ENCODE results near the gene AGTRAP. TPM values are rescaled to one million over a fixed set of nuclear protein-coding genes. Genes with fewer than 3 reads are reported as not detected.

The AGTRAP gene
- 22.0 and 22.9 TPM in 2 replicates for polyA plus RNA-seq (2013)

GRCh38 chr1:11735854-11736745 lies at the start of gene AGTRAP:
Gene AGTRAP (plus strand): TSS chr1:11736136. CDS start chr1:11736209, 73 bp downstream.
- H3K27ac ChIP-seq (ENCODE audit: low read depth, low read length) = peak within 1 kb of the TSS; percentile 4
- H3K9me3 ChIP-seq (ENCODE audit: insufficient read depth, low read depth, low read length) = no peaks in the 10 kb centered on the region
- peak within 1 kb of the TSS; percentile 94 for H2AFZ ChIP-seq (ENCODE audit: insufficient read depth, low read length, poor library complexity)
- H3K9ac ChIP-seq (ENCODE audit: low read length) = peak within 1 kb of the TSS; percentile 54
- H2BK120ac ChIP-seq (ENCODE audit: insufficient read depth, low read length, poor library complexity) = peak within 1 kb of the TSS; percentile 65
- H3K4me2 ChIP-seq (ENCODE audit: low read length) = peak within 1 kb of the TSS; percentile 69
- H2BK12ac ChIP-seq (ENCODE audit: low read length) = peak within 1 kb of the TSS; percentile 2
- no peaks in the 10 kb centered on the region for H3K27me3 ChIP-seq (ENCODE audit: insufficient read depth, low read length)
- H4K8ac ChIP-seq (ENCODE audit: low read depth, low read length) = peak within 1 kb of the TSS; percentile 67
- H4K91ac ChIP-seq (ENCODE audit: low read depth, low read length) = peak within 1 kb of the TSS; percentile 63
- DNase-seq = peak; percentile 88 to 95
- peaks cover 5% of the 10 kb centered on the region for H3K79me2 ChIP-seq (ENCODE audit: control insufficient read depth, insufficient read depth, low read length, poor library complexity)
- H4K12ac ChIP-seq (ENCODE audit: low read depth, low read length) = peak within 1 kb of the TSS; percentile 31
- H3K79me1 ChIP-seq (ENCODE audit: low read length) = peaks cover 9% of the 10 kb centered on the region
- H2BK5ac ChIP-seq (ENCODE audit: low read depth, low read length, poor library complexity) = peak within 1 kb of the TSS; percentile 10
- no peak within 1 kb of the TSS for H2AK5ac ChIP-seq (ENCODE audit: low read length)
- peaks cover 16 to 19% of the 10 kb centered on the region in 2 experiments for H3K4me1 ChIP-seq (ENCODE audit: control insufficient read depth in 1 of 2, insufficient read depth in 2 of 2, low read length in 2 of 2)
- no peak within 1 kb of the TSS for H3K23ac ChIP-seq (ENCODE audit: low read length)
- H3K36me3 ChIP-seq (ENCODE audit: control insufficient read depth in 1 of 2, insufficient read depth in 2 of 2, low read length in 2 of 2) = no peaks in the 10 kb centered on the region
- H3K4me3 ChIP-seq (ENCODE audit: low read depth, low read length) = peak within 1 kb of the TSS; percentile 86
- WGBS (ENCODE audit: extremely low coverage, insufficient coverage, insufficient read length) = no CpG with 5 or more reads among the region's 59 CpGs
- H3K14ac ChIP-seq (ENCODE audit: low read length) = peak within 1 kb of the TSS; percentile 59
- H3K18ac ChIP-seq (ENCODE audit: low read length) = peak within 1 kb of the TSS; percentile 62
- H3K4ac ChIP-seq (ENCODE audit: low read depth, low read length) = peak within 1 kb of the TSS; percentile 16

- H3K4ac ChIP-seq (ENCODE audit: low read depth, low read length) = no peak overlapping the region
- H3K79me2 ChIP-seq (ENCODE audit: control insufficient read depth, insufficient read depth, low read length, poor library complexity) = peaks cover 3% of the 10 kb centered on the region
- no peak for DNase-seq
- H3K14ac ChIP-seq (ENCODE audit: low read length) = no peak overlapping the region
- no peak overlapping the region for H3K23ac ChIP-seq (ENCODE audit: low read length)
- H2AFZ ChIP-seq (ENCODE audit: insufficient read depth, low read length, poor library complexity) = no peak overlapping the region
- WGBS (ENCODE audit: extremely low coverage, insufficient coverage, insufficient read length) = no CpG with 5 or more reads among the region's 4 CpGs
- no peaks in the 10 kb centered on the region for H3K9me3 ChIP-seq (ENCODE audit: insufficient read depth, low read depth, low read length)
- H3K4me2 ChIP-seq (ENCODE audit: low read length) = no peak overlapping the region
- H3K4me3 ChIP-seq (ENCODE audit: low read depth, low read length) = no peak overlapping the region
- H3K27me3 ChIP-seq (ENCODE audit: insufficient read depth, low read length) = peaks cover 28% of the 10 kb centered on the region
- H4K8ac ChIP-seq (ENCODE audit: low read depth, low read length) = no peak overlapping the region
- no peak overlapping the region for H4K12ac ChIP-seq (ENCODE audit: low read depth, low read length)
- no peak overlapping the region for H3K27ac ChIP-seq (ENCODE audit: low read depth, low read length)
- H3K36me3 ChIP-seq (ENCODE audit: control insufficient read depth in 1 of 2, insufficient read depth in 2 of 2, low read length in 2 of 2) = no peaks in the 10 kb centered on the region
- H3K18ac ChIP-seq (ENCODE audit: low read length) = no peak overlapping the region
- peaks cover 3 to 9% of the 10 kb centered on the region in 2 experiments for H3K4me1 ChIP-seq (ENCODE audit: control insufficient read depth in 1 of 2, insufficient read depth in 2 of 2, low read length in 2 of 2)
- H4K91ac ChIP-seq (ENCODE audit: low read depth, low read length) = no peak overlapping the region
- peaks cover 4% of the 10 kb centered on the region for H3K79me1 ChIP-seq (ENCODE audit: low read length)
- H2BK12ac ChIP-seq (ENCODE audit: low read length) = no peak overlapping the region
- no peak overlapping the region for H2AK5ac ChIP-seq (ENCODE audit: low read length)
- no peak overlapping the region for H3K9ac ChIP-seq (ENCODE audit: low read length)
- no peak overlapping the region for H2BK5ac ChIP-seq (ENCODE audit: low read depth, low read length, poor library complexity)
- H2BK120ac ChIP-seq (ENCODE audit: insufficient read depth, low read length, poor library complexity) = no peak overlapping the region
Measured at GRCh38 chr1:11688506-11688905, 47.4 kb upstream of the AGTRAP start.

- Histone ChIP-seq H3K4ac (ENCODE audit: low read depth, low read length) (peak overlapping the region; percentile 59), H3K9me3 (ENCODE audit: insufficient read depth, low read depth, low read length) (no peaks in the 10 kb centered on the region), H3K79me2 (ENCODE audit: control insufficient read depth, insufficient read depth, low read length, poor library complexity) (peaks cover 3% of the 10 kb centered on the region), H3K79me1 (ENCODE audit: low read length) (peaks cover 4% of the 10 kb centered on the region), H2BK120ac (ENCODE audit: insufficient read depth, low read length, poor library complexity) (no peak overlapping the region), H3K9ac (ENCODE audit: low read length) (peak overlapping the region; percentile 87), H3K18ac (ENCODE audit: low read length) (peak overlapping the region; percentile 72), H3K27me3 (ENCODE audit: insufficient read depth, low read length) (peaks cover 31% of the 10 kb centered on the region), H2AFZ (ENCODE audit: insufficient read depth, low read length, poor library complexity) (peak overlapping the region; percentile 90), H3K27ac (ENCODE audit: low read depth, low read length) (no peak overlapping the region), H2BK5ac (ENCODE audit: low read depth, low read length, poor library complexity) (no peak overlapping the region), H3K14ac (ENCODE audit: low read length) (peak overlapping the region; percentile 39), H2BK12ac (ENCODE audit: low read length) (no peak overlapping the region), H3K36me3 (ENCODE audit: control insufficient read depth in 1 of 2, insufficient read depth in 2 of 2, low read length in 2 of 2) (no peaks in the 10 kb centered on the region), H4K8ac (ENCODE audit: low read depth, low read length) (peak overlapping the region; percentile 85), H4K91ac (ENCODE audit: low read depth, low read length) (peak overlapping the region; percentile 84), H2AK5ac (ENCODE audit: low read length) (no peak overlapping the region), H4K12ac (ENCODE audit: low read depth, low read length) (peak overlapping the region; percentile 76), H3K4me3 (ENCODE audit: low read depth, low read length) (peak overlapping the region; percentile 84), H3K23ac (ENCODE audit: low read length) (no peak overlapping the region), H3K4me1 (ENCODE audit: control insufficient read depth in 1 of 2, insufficient read depth in 2 of 2, low read length in 2 of 2) (peaks cover 3 to 9% of the 10 kb centered on the region in 2 experiments), H3K4me2 (ENCODE audit: low read length) (peak overlapping the region; percentile 94)
- WGBS (ENCODE audit: extremely low coverage, insufficient coverage, insufficient read length) = no CpG with 5 or more reads among the region's 64 CpGs
- peak in 1 of 2 donors; percentile 12 for DNase-seq
Measured at GRCh38 chr1:11690397-11691301, 45.3 kb upstream of the AGTRAP start.

GRCh38 chr1:11691302-11691914 lies 44.5 kb upstream of the AGTRAP start, which contains the start of gene DRAXIN:
Gene DRAXIN (plus strand): TSS chr1:11691710. CDS start chr1:11706259, 14,549 bp downstream.
- Histone ChIP-seq H3K27ac (ENCODE audit: low read depth, low read length) (no peak within 1 kb of the TSS), H3K27me3 (ENCODE audit: insufficient read depth, low read length) (peaks cover 31% of the 10 kb centered on the region), H2BK5ac (ENCODE audit: low read depth, low read length, poor library complexity) (no peak within 1 kb of the TSS), H4K8ac (ENCODE audit: low read depth, low read length) (peak within 1 kb of the TSS; percentile 85), H2BK12ac (ENCODE audit: low read length) (no peak within 1 kb of the TSS), H3K14ac (ENCODE audit: low read length) (peak within 1 kb of the TSS; percentile 39), H3K9me3 (ENCODE audit: insufficient read depth, low read depth, low read length) (no peaks in the 10 kb centered on the region), H3K18ac (ENCODE audit: low read length) (peak within 1 kb of the TSS; percentile 72), H3K79me1 (ENCODE audit: low read length) (peaks cover 4% of the 10 kb centered on the region), H4K12ac (ENCODE audit: low read depth, low read length) (peak within 1 kb of the TSS; percentile 76), H3K36me3 (ENCODE audit: control insufficient read depth in 1 of 2, insufficient read depth in 2 of 2, low read length in 2 of 2) (no peaks in the 10 kb centered on the region), H3K4me1 (ENCODE audit: control insufficient read depth in 1 of 2, insufficient read depth in 2 of 2, low read length in 2 of 2) (peaks cover 3 to 9% of the 10 kb centered on the region in 2 experiments), H2AK5ac (ENCODE audit: low read length) (no peak within 1 kb of the TSS), H3K4ac (ENCODE audit: low read depth, low read length) (peak within 1 kb of the TSS; percentile 59), H3K9ac (ENCODE audit: low read length) (peak within 1 kb of the TSS; percentile 87), H3K23ac (ENCODE audit: low read length) (no peak within 1 kb of the TSS), H2AFZ (ENCODE audit: insufficient read depth, low read length, poor library complexity) (peak within 1 kb of the TSS; percentile 90), H3K4me2 (ENCODE audit: low read length) (peak within 1 kb of the TSS; percentile 94), H4K91ac (ENCODE audit: low read depth, low read length) (peak within 1 kb of the TSS; percentile 84), H3K79me2 (ENCODE audit: control insufficient read depth, insufficient read depth, low read length, poor library complexity) (peaks cover 3% of the 10 kb centered on the region), H3K4me3 (ENCODE audit: low read depth, low read length) (peak within 1 kb of the TSS; percentile 84), H2BK120ac (ENCODE audit: insufficient read depth, low read length, poor library complexity) (peak within 1 kb of the TSS; percentile 80)
- WGBS (ENCODE audit: extremely low coverage, insufficient coverage, insufficient read length) = no CpG with 5 or more reads among the region's 78 CpGs
- peak in 1 of 2 donors; percentile 26 for DNase-seq
